ENCODE measurements around the gene CLDN9. TPM values are rescaled to one million over a fixed set of nuclear protein-coding genes. Genes with fewer than 3 reads are reported as not detected.

Gene CLDN9
- polyA plus RNA-seq, 2 of the 4 experiments (the other 2 are of a cell fraction) = 0.03 to 0.06 TPM

GRCh38 chr16:2963723-2964474 is 48.8 kb upstream of the CLDN9 start, which contains the start of gene KREMEN2:
Gene KREMEN2 (plus strand): TSS chr16:2964275. CDS start chr16:2964521, 246 bp downstream.
- peak within 1 kb of the TSS; percentile 57 to 78 for H3K27ac ChIP-seq
- peaks cover 15% of the 10 kb centered on the region; the same call in 2 of the 3 replicates for H3K4me1 ChIP-seq
- H3K4me3 ChIP-seq = peak within 1 kb of the TSS; percentile 51
- TF ChIP-seq HEYL (CRISPR knock-in tag; IDR thresholded peaks at IDR 0.05) (no peak), EHMT2 (IDR thresholded peaks at IDR 0.05; ENCODE audit: low read depth) (no peak), CTCF (IDR thresholded peaks at IDR 0.05) (peak; percentile 21; the same call in 1 of the 3 replicates), FOSL2 (IDR thresholded peaks at IDR 0.05) (no peak), FOSL2 (CRISPR knock-in tag; IDR thresholded peaks at IDR 0.05) (no peak), CHD2 (IDR thresholded peaks at IDR 0.05; ENCODE audit: low read length, partially characterized antibody) (no peak), TFCP2L1 (CRISPR knock-in tag; IDR thresholded peaks at IDR 0.05) (no peak), NFE2L2 (conservative IDR thresholded peaks at IDR 0.05; ENCODE audit: low read length) (no peak), E2F6 (IDR thresholded peaks at IDR 0.05; ENCODE audit: borderline replicate concordance, low read depth) (peak; percentile 40; the same call in 1 of the 2 replicates), MAZ (IDR thresholded peaks at IDR 0.05; ENCODE audit: borderline replicate concordance, low read depth, low read length) (0 out of 2 replicates have a peak, but pooled peaks have one; percentile 17), HOXA7 (CRISPR knock-in tag; IDR thresholded peaks at IDR 0.05) (no peak), ATOH8 (CRISPR knock-in tag; IDR thresholded peaks at IDR 0.05; ENCODE audit: low read depth) (no peak), MAX (IDR thresholded peaks at IDR 0.05) (peak; percentile 90), PHF8 (IDR thresholded peaks at IDR 0.05; ENCODE audit: borderline replicate concordance, low read depth) (no peak), POLR2AphosphoS2 (conservative IDR thresholded peaks at IDR 0.05; ENCODE audit: low read length) (no peak), MYC (IDR thresholded peaks at IDR 0.05; ENCODE audit: borderline replicate concordance, low read length) (no peak), JUNB (IDR thresholded peaks at IDR 0.05) (no peak), RARB (CRISPR knock-in tag; IDR thresholded peaks at IDR 0.05) (no peak), BCL3 (IDR thresholded peaks at IDR 0.05) (no peak), RNF2 (IDR thresholded peaks at IDR 0.05; ENCODE audit: borderline replicate concordance, low read depth) (no peak), BHLHE40 (IDR thresholded peaks at IDR 0.05; ENCODE audit: low read depth, low read length) (peak; percentile 17; the same call in 1 of the 2 replicates), RAD21 (conservative IDR thresholded peaks at IDR 0.05 in 1 of 2, IDR thresholded peaks at IDR 0.05 in 1 of 2) (no peak), POLR2A (IDR thresholded peaks at IDR 0.05; ENCODE audit: low read length) (peak; percentile 36), ZNF302 (CRISPR knock-in tag; IDR thresholded peaks at IDR 0.05) (no peak), HMGXB4 (CRISPR knock-in tag; IDR thresholded peaks at IDR 0.05; ENCODE audit: borderline replicate concordance) (no peak), FOSB (CRISPR knock-in tag; IDR thresholded peaks at IDR 0.05) (no peak), KDM5A (IDR thresholded peaks at IDR 0.05) (no peak)
- TF ChIP-seq, protein P1, sequence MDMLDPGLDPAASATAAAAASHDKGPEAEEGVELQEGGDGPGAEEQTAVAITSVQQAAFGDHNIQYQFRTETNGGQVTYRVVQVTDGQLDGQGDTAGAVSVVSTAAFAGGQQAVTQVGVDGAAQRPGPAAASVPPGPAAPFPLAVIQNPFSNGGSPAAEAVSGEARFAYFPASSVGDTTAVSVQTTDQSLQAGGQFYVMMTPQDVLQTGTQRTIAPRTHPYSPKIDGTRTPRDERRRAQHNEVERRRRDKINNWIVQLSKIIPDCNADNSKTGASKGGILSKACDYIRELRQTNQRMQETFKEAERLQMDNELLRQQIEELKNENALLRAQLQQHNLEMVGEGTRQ (IDR thresholded peaks at IDR 0.05) = peak; percentile 70
- peak; percentile 52 to 73 for ATAC-seq
- peak; percentile 82 to 85 for DNase-seq (ENCODE audit: low read depth in 1 of 2, low spot score in 1 of 2)
- WGBS (ENCODE audit: missing lambda C conversion rate) = 2% methylated on average over 22 of the region's 60 CpGs
- FAIRE-seq = no peak
- POLR2A ChIA-PET = interaction anchor here (0.9 kb wide), 1 partner anchor 16 kb away, joined by 3 read pairs; the partner anchor contains the start of gene PKMYT1
- peak within 1 kb of the TSS; percentile 100 for H3K4me2 ChIP-seq
- H3K9me3 ChIP-seq = no peaks in the 10 kb centered on the region
- CTCF ChIA-PET = interaction anchor here (0.6 to 8.1 kb wide), 7 partner anchors 9 to 68 kb away, joined by 3 to 97 read pairs (median 3); no protein-coding TSS in a partner anchor

Data from A549 (cell line).